Naive thymus-derived CD4-positive, alpha-beta T cell (primary cell): ENCODE results near the gene DGKH. TPM values are rescaled to one million over a fixed set of nuclear protein-coding genes. Genes with fewer than 3 reads are reported as not detected.

Experiments used
- ATAC-seq: fragments of 150-1000 bp; cut with Tn5 transposase; 2 replicates; pipeline ENCODE4 v1.10.0; 2021; ENCODE audit warnings: mild to moderate bottlenecking, moderate library complexity
- CTCF ChIA-PET: fragments of 350-600 bp; sonication (Branson Sonifier 250); formaldehyde crosslinking; loops from one replicate; lab custom pipeline; 2021; ENCODE audit warnings: antibody characterized with exemption; lab: Charles Lee
- POLR2A ChIA-PET: fragments of 350-600 bp; sonication (Branson Sonifier 250); formaldehyde crosslinking; loops from one replicate; lab custom pipeline; 2021; ENCODE audit warnings: antibody characterized with exemption, inconsistent platforms; lab: Charles Lee
- DNase-seq, 9 donors: peaks; one replicate each; pipeline versions ENCODE4 v3.0.0 to v3.0.0-alpha.2; 2020 to 2022; ENCODE audit warnings: mixed read lengths in 1 of 9
- H3K27ac ChIP-seq: one replicate; pipeline ENCODE4 v1.7.0; 2013; ENCODE audit warnings: mild to moderate bottlenecking, low read depth, low read length, moderate library complexity
- H3K27me3 ChIP-seq, 2 donors: one replicate each; pipeline ENCODE4 v1.7.0; 2013; ENCODE audit warnings: low read length in 2 of 2, mild to moderate bottlenecking in 2 of 2, moderate library complexity in 2 of 2; ENCODE audit not compliant: control insufficient read depth in 2 of 2, insufficient read depth in 2 of 2
- H3K36me3 ChIP-seq, 3 experiments: 1 replicate in 2 of 3; 2 replicates in 1 of 3; pipeline ENCODE4 v1.7.0; 2013; ENCODE audit warnings: low read length in 3 of 3, mild to moderate bottlenecking in 3 of 3, moderate library complexity in 1 of 3; ENCODE audit not compliant: insufficient read depth in 3 of 3, control insufficient read depth in 2 of 3
- H3K4me1 ChIP-seq, 2 donors: one replicate each; pipeline ENCODE4 v1.7.0; 2013; ENCODE audit warnings: low read length in 2 of 2, mild to moderate bottlenecking in 2 of 2, moderate library complexity in 1 of 2; ENCODE audit not compliant: control insufficient read depth in 2 of 2, insufficient read depth in 2 of 2
- H3K4me3 ChIP-seq: 2 replicates; pipeline ENCODE4 v1.7.0; 2013; ENCODE audit warnings: mild to moderate bottlenecking, low read length
- H3K9me3 ChIP-seq, 3 experiments: 1 replicate in 2 of 3; 2 replicates in 1 of 3; pipeline ENCODE4 v1.7.0; 2013; ENCODE audit warnings: low read length in 3 of 3; ENCODE audit not compliant: control insufficient read depth in 2 of 3
- H3K27ac Mint-ChIP-seq, 9 donors: one replicate each; pipeline ENCODE4 v1.8.0; 2020 to 2022; ENCODE audit warnings: mixed read lengths in 9 of 9, mild to moderate bottlenecking in 8 of 9, moderate library complexity in 5 of 9, inconsistent platforms in 2 of 9
- H3K27me3 Mint-ChIP-seq, 5 donors: one replicate each; pipeline ENCODE4 v1.8.0; 2021 to 2022; ENCODE audit warnings: mixed read lengths in 5 of 5, mild to moderate bottlenecking in 1 of 5
- H3K36me3 Mint-ChIP-seq, 5 donors: one replicate each; pipeline ENCODE4 v1.8.0; 2020 to 2022; ENCODE audit warnings: mixed read lengths in 5 of 5, mild to moderate bottlenecking in 3 of 5, inconsistent platforms in 1 of 5
- H3K4me1 Mint-ChIP-seq, 7 donors: one replicate each; pipeline ENCODE4 v1.8.0; 2020 to 2022; ENCODE audit warnings: mixed read lengths in 7 of 7, mild to moderate bottlenecking in 3 of 7, inconsistent platforms in 1 of 7
- H3K4me3 Mint-ChIP-seq, 10 donors: one replicate each; pipeline ENCODE4 v1.8.0; 2020 to 2022; ENCODE audit warnings: mild to moderate bottlenecking in 10 of 10, mixed read lengths in 10 of 10, moderate library complexity in 6 of 10, inconsistent platforms in 2 of 10
- H3K9me3 Mint-ChIP-seq, 11 donors: one replicate each; pipeline ENCODE4 v1.8.0; 2020 to 2022; ENCODE audit warnings: mixed read lengths in 11 of 11, mild to moderate bottlenecking in 4 of 11, inconsistent platforms in 1 of 11, moderate library complexity in 1 of 11
- intact Hi-C, 2 donors: fragments of 100-400 bp; cut with micrococcal nuclease; formaldehyde crosslinking; loops; one replicate each; pipeline ENCODE4 v1.15.1; 2023
- polyA plus RNA-seq, 2 donors: library from polyadenylated mRNA; unstranded; fragments of 300-500 nt; fragmentation: Illumina TruSeq; gene quantifications; one replicate each; pipeline ENCODE4 v1.2.3, GENCODE V29; 2021
- total RNA-seq, 6 experiments: library from RNA in 5 of 6; stranded (reverse) in 5 of 6; gene quantifications; 1 replicate in 5 of 6; 2 replicates in 1 of 6; pipeline ENCODE4 v1.2.3 and lab custom pipeline; 2021 to 2026

The DGKH gene
- total and polyA plus RNA-seq, 7 experiments from 2014 or later, result 0.85 to 16.4 (median 6.8) TPM

DNA sequence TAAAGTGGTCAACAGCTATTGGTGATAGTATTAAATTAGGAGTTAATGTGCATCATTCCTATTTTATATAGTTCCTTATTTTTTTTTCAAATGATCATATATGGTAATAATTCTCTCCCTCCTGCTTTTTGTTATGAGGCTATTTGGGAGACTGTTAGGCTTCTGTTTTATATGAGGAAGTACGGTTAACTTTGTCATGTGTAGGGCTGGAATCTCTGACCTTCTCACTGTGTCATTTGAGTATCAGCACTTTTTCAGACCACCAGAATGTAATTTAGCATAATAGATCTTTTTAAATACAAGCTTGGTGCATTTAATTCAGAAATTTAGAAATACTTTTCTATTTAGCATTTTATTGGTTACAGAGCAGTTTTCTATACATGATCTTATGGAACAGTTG, 7.7 kb downstream of the DGKH start:
- peaks cover 9 to 36% (median 12%) of the 10 kb centered on the region in 5 donors for H3K36me3 Mint-ChIP-seq
- H3K27ac Mint-ChIP-seq, result no peak overlapping the region
- no peaks in the 10 kb centered on the region for H3K27me3 Mint-ChIP-seq
- H3K4me1 ChIP-seq, result no peaks in the 10 kb centered on the region
- ATAC-seq, result no peak
- peaks cover 0 to 36% (median 4%) of the 10 kb centered on the region in 7 donors for H3K4me1 Mint-ChIP-seq
- intact Hi-C loops, result no loop called here
- no peak for DNase-seq
- no peak overlapping the region for H3K27ac ChIP-seq
- CTCF ChIA-PET, result no interaction called here
- H3K9me3 Mint-ChIP-seq, result peaks cover 0 to 8% (median 0%) of the 10 kb centered on the region in 11 donors
- no peak overlapping the region for H3K4me3 ChIP-seq
- no peak overlapping the region for H3K4me3 Mint-ChIP-seq
- no peaks in the 10 kb centered on the region for H3K27me3 ChIP-seq
- H3K36me3 ChIP-seq, result no peaks in the 10 kb centered on the region
- H3K9me3 ChIP-seq, result no peaks in the 10 kb centered on the region
- POLR2A ChIA-PET, result interaction anchor here (0.5 to 2.1 kb wide), 3 partner anchors 9 to 95 kb away, joined by 3 to 6 read pairs (median 3); partner anchors contain the start of gene VWA8

DNA sequence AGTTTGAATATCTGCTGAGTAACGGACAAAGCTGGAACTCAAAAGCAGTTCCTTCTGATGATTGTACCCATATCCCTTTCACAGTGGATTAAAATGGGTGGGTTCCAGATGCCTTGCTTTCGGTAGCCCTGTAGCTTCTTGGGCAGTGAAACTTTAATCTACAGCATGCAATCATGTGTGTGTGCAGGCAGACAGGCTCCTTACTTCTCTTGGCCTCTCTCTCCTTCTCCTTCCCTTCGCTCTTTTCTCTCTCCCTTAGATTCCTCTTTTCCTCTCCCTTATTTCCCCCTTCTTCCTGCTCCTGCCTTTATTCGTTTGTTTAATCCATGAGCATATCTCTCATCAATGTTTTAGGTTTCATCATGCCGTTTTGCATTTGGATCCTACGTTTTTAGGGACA, 8.1 kb downstream of the DGKH start:
- no peaks in the 10 kb centered on the region for H3K27me3 Mint-ChIP-seq
- ChIA-PET POLR2A (interaction anchor here (0.5 to 2.1 kb wide), 2 partner anchors 9 to 49 kb away, joined by 3 to 6 read pairs; no protein-coding TSS in a partner anchor), CTCF (no interaction called here)
- intact Hi-C loops, result no loop called here
- H3K27ac Mint-ChIP-seq, result peak overlapping the region in 1 of 9 donors; percentile 43
- Histone ChIP-seq H3K36me3 (no peaks in the 10 kb centered on the region), H3K4me3 (no peak overlapping the region), H3K4me1 (no peaks in the 10 kb centered on the region), H3K27ac (no peak overlapping the region), H3K9me3 (no peaks in the 10 kb centered on the region), H3K27me3 (no peaks in the 10 kb centered on the region)
- no peak for DNase-seq
- H3K4me1 Mint-ChIP-seq, result peaks cover 0 to 33% (median 4%) of the 10 kb centered on the region in 7 donors
- H3K4me3 Mint-ChIP-seq, result peak overlapping the region in 2 of 10 donors; percentile 1 to 40
- ATAC-seq, result no peak
- H3K9me3 Mint-ChIP-seq, result peaks cover 0 to 8% (median 0%) of the 10 kb centered on the region in 11 donors
- H3K36me3 Mint-ChIP-seq, result peaks cover 8 to 36% (median 12%) of the 10 kb centered on the region in 5 donors

DNA sequence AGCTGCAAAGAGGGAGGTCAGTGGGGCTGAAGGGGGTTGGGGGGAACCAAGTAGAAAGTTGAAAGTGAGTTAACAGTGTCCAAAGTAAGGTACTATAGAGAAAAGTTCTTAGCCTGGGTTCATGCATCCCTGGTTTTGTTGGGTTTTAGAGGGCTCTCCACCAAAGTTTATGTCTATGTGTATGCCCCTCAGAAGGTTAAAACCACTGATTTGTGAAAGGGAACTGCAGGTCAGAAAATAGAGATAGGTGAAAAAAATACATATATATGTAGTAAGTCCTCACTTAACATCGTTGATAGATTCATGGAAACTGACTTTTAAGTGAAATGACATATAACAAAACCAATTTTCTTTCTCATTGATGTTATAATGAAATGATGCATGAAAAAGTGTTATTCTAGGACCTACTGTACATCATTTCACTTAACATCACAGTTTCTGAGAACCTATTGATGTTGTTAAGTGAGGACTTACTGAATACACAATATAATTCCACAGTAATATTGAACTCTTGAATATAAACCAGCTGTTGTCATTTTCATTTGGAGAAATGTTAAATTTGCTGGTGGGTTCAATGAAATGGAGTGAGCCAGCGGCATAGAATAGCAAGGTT, 9.6 kb downstream of the DGKH start:
- intact Hi-C loops, result no loop called here
- Mint-ChIP-seq H3K4me3 (no peak overlapping the region), H3K9me3 (peaks cover 0 to 8% (median 0%) of the 10 kb centered on the region in 11 donors), H3K4me1 (peaks cover 0 to 20% (median 0%) of the 10 kb centered on the region in 7 donors), H3K36me3 (peaks cover 8 to 30% (median 12%) of the 10 kb centered on the region in 5 donors), H3K27me3 (no peaks in the 10 kb centered on the region), H3K27ac (no peak overlapping the region)
- ChIA-PET CTCF (no interaction called here), POLR2A (interaction anchor here (0.5 kb wide), 1 partner anchor 97 kb away, joined by 3 read pairs; no protein-coding TSS in a partner anchor)
- no peak overlapping the region for H3K4me3 ChIP-seq
- no peaks in the 10 kb centered on the region for H3K9me3 ChIP-seq
- H3K36me3 ChIP-seq, result no peaks in the 10 kb centered on the region
- no peaks in the 10 kb centered on the region for H3K27me3 ChIP-seq
- no peak overlapping the region for H3K27ac ChIP-seq
- ATAC-seq (no peak), DNase-seq (no peak)
- H3K4me1 ChIP-seq, result no peaks in the 10 kb centered on the region

DNA sequence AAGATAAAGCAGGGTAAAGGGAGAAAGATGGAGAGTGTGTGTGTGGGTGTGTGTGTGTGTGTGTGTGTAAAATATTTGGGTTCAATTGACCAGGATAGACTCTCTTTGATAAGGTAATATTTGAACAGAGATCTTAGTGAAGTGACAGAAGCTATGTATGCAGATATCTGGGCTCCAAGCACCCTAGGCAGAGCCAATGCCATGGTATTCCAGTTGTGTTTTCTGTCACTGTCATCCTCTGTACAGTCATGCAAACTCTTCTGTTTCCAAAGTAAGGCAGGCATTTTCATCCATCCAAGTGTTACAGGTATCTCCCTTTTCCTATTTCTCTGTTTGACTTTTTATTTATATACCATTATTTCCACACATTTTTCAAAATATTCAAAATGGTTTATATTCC, 13.5 kb downstream of the DGKH start:
- ATAC-seq (no peak), DNase-seq (no peak)
- H3K4me3 ChIP-seq, result no peak overlapping the region
- Mint-ChIP-seq H3K4me3 (no peak overlapping the region), H3K27me3 (no peaks in the 10 kb centered on the region), H3K4me1 (peaks cover 0 to 13% (median 0%) of the 10 kb centered on the region in 7 donors), H3K27ac (no peak overlapping the region), H3K9me3 (peaks cover 0 to 8% (median 0%) of the 10 kb centered on the region in 11 donors), H3K36me3 (peaks cover 13 to 41% (median 21%) of the 10 kb centered on the region in 5 donors)
- no peaks in the 10 kb centered on the region for H3K27me3 ChIP-seq
- no peaks in the 10 kb centered on the region for H3K36me3 ChIP-seq
- CTCF ChIA-PET, result interaction anchor here (0.6 kb wide), 1 partner anchor 1001 kb away, joined by 3 read pairs; no protein-coding TSS in a partner anchor
- intact Hi-C loops, result no loop called here
- no peaks in the 10 kb centered on the region for H3K4me1 ChIP-seq
- no peak overlapping the region for H3K27ac ChIP-seq
- no peaks in the 10 kb centered on the region for H3K9me3 ChIP-seq
- POLR2A ChIA-PET, result no interaction called here

DNA sequence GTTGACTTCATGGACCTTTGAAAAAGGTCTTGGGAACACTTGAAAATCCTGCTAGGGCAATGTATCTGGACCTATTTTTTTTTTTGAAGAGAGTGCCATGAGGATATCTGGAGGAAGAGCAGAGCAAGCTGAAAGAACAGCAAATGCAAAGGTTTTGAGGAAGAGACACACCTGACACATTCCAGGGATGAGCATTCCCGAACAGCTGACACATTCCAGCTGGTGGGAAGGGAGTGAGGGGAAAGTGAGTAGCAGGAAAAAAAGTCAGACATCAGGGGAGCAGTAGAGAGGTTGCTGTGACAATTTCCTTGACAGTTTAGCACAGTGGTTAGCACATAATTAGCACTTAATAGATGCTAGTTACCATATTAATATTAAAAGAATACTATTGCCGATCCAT, 14.7 kb downstream of the DGKH start:
- no peak overlapping the region for H3K4me3 ChIP-seq
- peaks cover 0 to 10% (median 0%) of the 10 kb centered on the region in 7 donors for H3K4me1 Mint-ChIP-seq
- DNase-seq (no peak), ATAC-seq (no peak)
- H3K9me3 ChIP-seq, result no peaks in the 10 kb centered on the region
- no peak overlapping the region for H3K27ac Mint-ChIP-seq
- H3K27me3 ChIP-seq, result no peaks in the 10 kb centered on the region
- H3K36me3 ChIP-seq, result no peaks in the 10 kb centered on the region
- intact Hi-C loops, result no loop called here
- POLR2A ChIA-PET, result no interaction called here
- no peaks in the 10 kb centered on the region for H3K27me3 Mint-ChIP-seq
- no peak overlapping the region for H3K4me3 Mint-ChIP-seq
- H3K4me1 ChIP-seq, result no peaks in the 10 kb centered on the region
- peaks cover 12 to 36% (median 21%) of the 10 kb centered on the region in 5 donors for H3K36me3 Mint-ChIP-seq
- H3K9me3 Mint-ChIP-seq, result peaks cover 0 to 8% (median 0%) of the 10 kb centered on the region in 11 donors
- H3K27ac ChIP-seq, result no peak overlapping the region
- CTCF ChIA-PET, result no interaction called here

DNA sequence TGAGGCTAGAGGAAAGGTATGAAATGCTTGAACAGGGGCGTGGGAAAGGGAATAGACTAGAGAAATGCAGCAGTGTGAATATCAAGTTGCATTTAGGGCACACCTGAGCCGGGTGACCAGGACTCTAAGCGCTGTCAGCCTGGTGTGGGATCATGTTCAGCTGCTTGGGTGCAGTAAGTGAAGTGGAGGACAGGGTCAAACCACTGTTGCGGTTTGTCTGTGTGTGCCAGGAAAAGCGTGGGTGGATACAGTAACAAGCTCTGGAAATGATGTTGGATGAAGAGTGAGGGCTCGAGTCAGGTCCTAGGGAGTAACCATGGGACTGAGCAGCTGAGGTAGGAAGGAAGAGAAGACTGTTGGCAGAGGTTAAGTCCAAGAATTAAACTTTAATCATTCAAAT, 15.8 kb downstream of the DGKH start:
- ATAC-seq (no peak), DNase-seq (no peak)
- ChIA-PET CTCF (no interaction called here), POLR2A (no interaction called here)
- Mint-ChIP-seq H3K4me1 (peaks cover 0 to 10% (median 0%) of the 10 kb centered on the region in 7 donors), H3K4me3 (no peak overlapping the region), H3K9me3 (peaks cover 0 to 2% (median 0%) of the 10 kb centered on the region in 11 donors), H3K27me3 (no peaks in the 10 kb centered on the region), H3K27ac (no peak overlapping the region), H3K36me3 (peaks cover 5 to 29% (median 16%) of the 10 kb centered on the region in 5 donors)
- intact Hi-C loops, result no loop called here
- H3K27ac ChIP-seq, result no peak overlapping the region
- no peaks in the 10 kb centered on the region for H3K27me3 ChIP-seq
- no peaks in the 10 kb centered on the region for H3K36me3 ChIP-seq
- no peaks in the 10 kb centered on the region for H3K9me3 ChIP-seq
- H3K4me3 ChIP-seq, result no peak overlapping the region
- H3K4me1 ChIP-seq, result no peaks in the 10 kb centered on the region

DNA sequence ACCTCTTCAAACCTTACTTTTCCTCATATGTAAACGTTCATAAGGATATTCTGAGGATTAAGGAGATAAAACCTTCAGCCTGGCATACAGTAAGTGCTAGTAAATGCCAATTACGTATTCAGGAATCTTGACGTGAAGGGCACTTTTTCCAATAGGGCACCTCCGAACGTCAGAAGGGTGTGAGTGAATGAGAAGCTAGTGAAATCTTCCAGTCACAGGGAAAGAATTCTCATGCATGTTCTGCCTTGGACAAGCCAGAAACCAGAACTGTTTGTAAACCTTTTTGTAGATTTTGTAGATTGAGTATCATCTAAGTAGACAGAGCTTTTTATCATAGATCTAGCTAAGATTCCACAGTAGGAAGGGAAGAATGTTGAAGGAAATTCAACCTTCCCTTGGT, 16.5 kb downstream of the DGKH start:
- Histone ChIP-seq H3K4me1 (no peaks in the 10 kb centered on the region), H3K4me3 (no peak overlapping the region), H3K9me3 (no peaks in the 10 kb centered on the region), H3K27me3 (no peaks in the 10 kb centered on the region), H3K27ac (no peak overlapping the region), H3K36me3 (no peaks in the 10 kb centered on the region)
- H3K9me3 Mint-ChIP-seq, result peaks cover 0 to 2% (median 0%) of the 10 kb centered on the region in 11 donors
- ChIA-PET CTCF (no interaction called here), POLR2A (no interaction called here)
- intact Hi-C loops, result no loop called here
- no peak overlapping the region for H3K27ac Mint-ChIP-seq
- H3K36me3 Mint-ChIP-seq, result peaks cover 5 to 33% (median 15%) of the 10 kb centered on the region in 5 donors
- DNase-seq (no peak), ATAC-seq (no peak)
- no peaks in the 10 kb centered on the region for H3K27me3 Mint-ChIP-seq
- no peak overlapping the region for H3K4me3 Mint-ChIP-seq
- H3K4me1 Mint-ChIP-seq, result peaks cover 0 to 15% (median 5%) of the 10 kb centered on the region in 7 donors
